Measurements from ENCODE around the gene DYNLT1. TPM values are rescaled to one million over a fixed set of nuclear protein-coding genes. Genes with fewer than 3 reads are reported as not detected.

DYNLT1 gene
- total RNA-seq, 1 experiment from 2014 or later, result 105 TPM

- peak overlapping the region; percentile 72 for H2AFZ ChIP-seq
- intact Hi-C loops (cut with micrococcal nuclease; ENCODE audit: unreplicated experiment), result loop anchor here (2.0 to 10.0 kb wide), 5 partner anchors 21 to 881 kb away; no protein-coding TSS in a partner anchor
- TF ChIP-seq EZH2 (IDR thresholded peaks at IDR 0.05; ENCODE audit: low read depth) (no peak), CTCF (conservative IDR thresholded peaks at IDR 0.05) (no peak)
- no peaks in the 10 kb centered on the region for H3K9me3 ChIP-seq (ENCODE audit: insufficient read depth, low read depth)
- DNase-seq, result peak in 1 of 2 experiments; percentile 69
- peaks cover 65% of the 10 kb centered on the region for H3K79me2 ChIP-seq (ENCODE audit: low read depth)
- ChIA-PET CTCF (interaction anchor here (1.0 kb wide), 1 partner anchor 15 kb away, joined by 3 read pairs; no protein-coding TSS in a partner anchor), POLR2A (ENCODE audit: unreplicated experiment) (interaction anchor here (0.6 to 0.7 kb wide), 4 partner anchors 10 to 431 kb away, joined by 3 to 4 read pairs (median 3); no protein-coding TSS in a partner anchor)
- peak overlapping the region; percentile 85 for H3K27ac ChIP-seq
- peaks cover 63% of the 10 kb centered on the region for H3K4me1 ChIP-seq (replicated peaks; ENCODE audit: insufficient read depth)
- no peaks in the 10 kb centered on the region for H3K9me2 ChIP-seq (ENCODE audit: insufficient read depth)
- peaks cover 16% of the 10 kb centered on the region; the same call in 1 of the 2 replicates for H4K20me1 ChIP-seq (ENCODE audit: insufficient read depth)
- peaks cover 58% of the 10 kb centered on the region for H3F3A ChIP-seq (ENCODE audit: insufficient read depth, low read depth)
- no peaks in the 10 kb centered on the region for H3K27me3 ChIP-seq (ENCODE audit: insufficient read depth, low read depth)
- peak overlapping the region; percentile 89 for H3K4me2 ChIP-seq
- H3K4me3 ChIP-seq, result peak overlapping the region; percentile 68
- H3K36me3 ChIP-seq (ENCODE audit: low read depth), result peaks cover 14% of the 10 kb centered on the region
- BruUV-seq (replicated peaks), result TSS peak; percentile 85
Measured at GRCh38 chr6:158645064-158646022, 800 bp upstream of the DYNLT1 start.

GRCh38 chr6:158643836-158644230 lies 710 bp downstream of the DYNLT1 start:
- ChIA-PET POLR2A (ENCODE audit: unreplicated experiment) (interaction anchor here (0.6 to 0.8 kb wide), 3 partner anchors 225 to 1422 kb away, joined by 3 to 8 read pairs (median 4); no protein-coding TSS in a partner anchor), CTCF (no interaction called here)
- intact Hi-C loops (cut with micrococcal nuclease; ENCODE audit: unreplicated experiment), result loop anchor here (2.0 to 10.0 kb wide), 4 partner anchors 23 to 879 kb away; no protein-coding TSS in a partner anchor
- DNase-seq, result no peak
- Histone ChIP-seq H3K36me3 (ENCODE audit: low read depth) (peaks cover 29% of the 10 kb centered on the region), H3K79me2 (ENCODE audit: low read depth) (peaks cover 70% of the 10 kb centered on the region), H3K9me3 (ENCODE audit: insufficient read depth, low read depth) (no peaks in the 10 kb centered on the region), H3K27me3 (ENCODE audit: insufficient read depth, low read depth) (no peaks in the 10 kb centered on the region), H3K27ac (peak overlapping the region; percentile 85), H3K4me2 (peak overlapping the region; percentile 89), H4K20me1 (ENCODE audit: insufficient read depth) (peaks cover 16% of the 10 kb centered on the region), H3K9me2 (ENCODE audit: insufficient read depth) (no peaks in the 10 kb centered on the region), H3F3A (ENCODE audit: insufficient read depth, low read depth) (peaks cover 66% of the 10 kb centered on the region), H2AFZ (0 out of 2 replicates have a peak overlapping the region, but pooled peaks have one; percentile 72), H3K4me1 (replicated peaks; ENCODE audit: insufficient read depth) (peaks cover 58% of the 10 kb centered on the region), H3K4me3 (peak overlapping the region; percentile 68)
- TF ChIP-seq EZH2 (IDR thresholded peaks at IDR 0.05; ENCODE audit: low read depth) (no peak), CTCF (conservative IDR thresholded peaks at IDR 0.05) (no peak)
- BruUV-seq (replicated peaks), result no TSS peak

GRCh38 chr6:158642097-158642601 lies 2.4 kb downstream of the DYNLT1 start:
- intact Hi-C loops (cut with micrococcal nuclease; ENCODE audit: unreplicated experiment), result loop anchor here (10.0 kb wide), 3 partner anchors 213 to 877 kb away; no protein-coding TSS in a partner anchor
- Histone ChIP-seq H3K4me2 (peak overlapping the region; percentile 89), H3K27ac (peak overlapping the region; percentile 85), H3K4me1 (replicated peaks; ENCODE audit: insufficient read depth) (peaks cover 44% of the 10 kb centered on the region), H3F3A (ENCODE audit: insufficient read depth, low read depth) (peaks cover 67% of the 10 kb centered on the region), H3K79me2 (ENCODE audit: low read depth) (peaks cover 78% of the 10 kb centered on the region), H3K9me2 (ENCODE audit: insufficient read depth) (no peaks in the 10 kb centered on the region), H3K4me3 (peak overlapping the region; percentile 68; the same call in 1 of the 2 replicates), H3K9me3 (ENCODE audit: insufficient read depth, low read depth) (no peaks in the 10 kb centered on the region), H3K36me3 (ENCODE audit: low read depth) (peaks cover 33% of the 10 kb centered on the region), H4K20me1 (ENCODE audit: insufficient read depth) (peaks cover 22% of the 10 kb centered on the region), H2AFZ (no peak overlapping the region), H3K27me3 (ENCODE audit: insufficient read depth, low read depth) (no peaks in the 10 kb centered on the region)
- BruUV-seq (replicated peaks), result no TSS peak
- CTCF ChIA-PET, result interaction anchor here (0.6 to 1.0 kb wide), 2 partner anchors 18 to 32 kb away, joined by 3 to 4 read pairs; no protein-coding TSS in a partner anchor
- TF ChIP-seq CTCF (conservative IDR thresholded peaks at IDR 0.05) (no peak), EZH2 (IDR thresholded peaks at IDR 0.05; ENCODE audit: low read depth) (no peak)
- DNase-seq, result peak; percentile 58 to 93
- POLR2A ChIA-PET (ENCODE audit: unreplicated experiment), result interaction anchor here (0.5 kb wide), 1 partner anchor 18 kb away, joined by 4 read pairs; no protein-coding TSS in a partner anchor

Measured in PC-9 (cell line).